ENCODE data around the gene GUCA2A. TPM values are rescaled to one million over a fixed set of nuclear protein-coding genes. Genes with fewer than 3 reads are reported as not detected.
A peak's percentile ranks its signal among the peaks of the same experiment; 100 is the strongest.

GUCA2A gene
- total and polyA plus RNA-seq, 2 experiments from 2014 or later = not detected

DNA sequence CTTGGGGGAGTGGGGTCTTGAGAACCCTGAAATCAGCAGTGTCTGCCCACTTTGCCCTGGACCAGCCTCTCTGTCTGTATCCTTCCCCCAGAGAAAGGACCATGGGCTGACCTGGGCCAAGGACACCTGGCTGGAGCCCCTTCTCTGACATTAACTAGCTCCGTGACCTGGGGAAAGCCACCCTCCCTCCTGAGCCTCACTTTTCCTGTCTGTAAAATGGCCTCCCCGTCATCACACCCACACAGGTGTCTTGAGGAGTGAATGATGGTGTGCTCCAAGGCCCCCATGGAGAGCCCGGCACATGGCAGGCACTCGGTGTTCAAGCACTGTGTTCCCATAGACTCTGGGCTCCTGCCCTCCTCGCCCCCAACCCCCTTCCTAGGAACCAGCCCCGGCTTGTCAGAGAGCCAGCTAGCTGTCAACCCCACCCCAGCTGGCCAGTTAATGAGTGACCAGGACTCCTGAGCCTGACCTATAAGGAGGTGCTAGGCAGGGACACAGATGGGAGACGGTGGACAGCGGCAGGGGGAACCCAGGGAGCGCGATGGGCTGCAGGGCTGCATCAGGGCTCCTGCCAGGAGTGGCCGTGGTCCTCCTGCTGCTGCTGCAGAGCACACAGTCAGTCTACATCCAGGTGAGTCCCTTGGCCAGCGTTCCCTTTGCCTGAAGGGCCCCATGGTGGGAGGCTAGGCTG, 11.5 kb downstream of the GUCA2A start, which contains the start of gene GUCA2B:
GUCA2B (plus strand) TSS at position 504 of the 694 bp plus-strand sequence; CDS start at position 545, 41 bp downstream.
- TF ChIP-seq, protein P1, sequence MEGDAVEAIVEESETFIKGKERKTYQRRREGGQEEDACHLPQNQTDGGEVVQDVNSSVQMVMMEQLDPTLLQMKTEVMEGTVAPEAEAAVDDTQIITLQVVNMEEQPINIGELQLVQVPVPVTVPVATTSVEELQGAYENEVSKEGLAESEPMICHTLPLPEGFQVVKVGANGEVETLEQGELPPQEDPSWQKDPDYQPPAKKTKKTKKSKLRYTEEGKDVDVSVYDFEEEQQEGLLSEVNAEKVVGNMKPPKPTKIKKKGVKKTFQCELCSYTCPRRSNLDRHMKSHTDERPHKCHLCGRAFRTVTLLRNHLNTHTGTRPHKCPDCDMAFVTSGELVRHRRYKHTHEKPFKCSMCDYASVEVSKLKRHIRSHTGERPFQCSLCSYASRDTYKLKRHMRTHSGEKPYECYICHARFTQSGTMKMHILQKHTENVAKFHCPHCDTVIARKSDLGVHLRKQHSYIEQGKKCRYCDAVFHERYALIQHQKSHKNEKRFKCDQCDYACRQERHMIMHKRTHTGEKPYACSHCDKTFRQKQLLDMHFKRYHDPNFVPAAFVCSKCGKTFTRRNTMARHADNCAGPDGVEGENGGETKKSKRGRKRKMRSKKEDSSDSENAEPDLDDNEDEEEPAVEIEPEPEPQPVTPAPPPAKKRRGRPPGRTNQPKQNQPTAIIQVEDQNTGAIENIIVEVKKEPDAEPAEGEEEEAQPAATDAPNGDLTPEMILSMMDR (IDR thresholded peaks at IDR 0.05; ENCODE audit: low read depth, low read length) = no peak
- H3K9me3 ChIP-seq (ENCODE audit: low read depth) = no peaks in the 10 kb centered on the region
- H3K27me3 ChIP-seq = peaks cover 13% of the 10 kb centered on the region
- no peak within 1 kb of the TSS for H3K27ac ChIP-seq
- no peak for DNase-seq (ENCODE audit: low read depth in 1 of 2, low spot score in 1 of 2)
- H3K36me3 ChIP-seq = no peaks in the 10 kb centered on the region
- no peak within 1 kb of the TSS for H3K4me3 ChIP-seq
- H3K4me1 ChIP-seq (ENCODE audit: low read depth) = no peaks in the 10 kb centered on the region

DNA sequence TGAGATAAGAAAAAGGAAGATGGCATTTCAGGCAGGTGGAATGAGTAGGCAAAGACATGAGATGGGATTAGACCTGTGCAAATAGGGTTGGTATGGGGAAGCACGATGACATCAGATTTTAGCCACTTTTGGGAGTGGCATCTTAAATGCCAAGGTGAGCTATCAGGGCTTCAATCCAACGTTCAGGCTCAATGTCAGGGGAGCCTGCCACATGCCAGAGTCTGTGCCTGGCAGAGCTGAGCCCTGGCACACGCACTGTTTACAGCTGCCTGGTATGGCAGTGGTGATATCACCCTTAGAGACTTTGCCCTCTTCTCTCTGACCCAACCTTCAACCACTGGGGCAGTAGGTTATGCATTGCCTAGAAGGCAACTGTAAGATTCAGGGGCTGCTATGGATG, 12.4 kb downstream of the GUCA2A start:
- Histone ChIP-seq H3K4me1 (ENCODE audit: low read depth) (no peaks in the 10 kb centered on the region), H3K9me3 (ENCODE audit: low read depth) (no peaks in the 10 kb centered on the region), H3K36me3 (no peaks in the 10 kb centered on the region), H3K27ac (no peak overlapping the region), H3K27me3 (peaks cover 13% of the 10 kb centered on the region), H3K4me3 (no peak overlapping the region)
- no peak for DNase-seq (ENCODE audit: low read depth in 1 of 2, low spot score in 1 of 2)
- TF ChIP-seq, protein P1 (IDR thresholded peaks at IDR 0.05; ENCODE audit: low read depth, low read length) = no peak

DNA sequence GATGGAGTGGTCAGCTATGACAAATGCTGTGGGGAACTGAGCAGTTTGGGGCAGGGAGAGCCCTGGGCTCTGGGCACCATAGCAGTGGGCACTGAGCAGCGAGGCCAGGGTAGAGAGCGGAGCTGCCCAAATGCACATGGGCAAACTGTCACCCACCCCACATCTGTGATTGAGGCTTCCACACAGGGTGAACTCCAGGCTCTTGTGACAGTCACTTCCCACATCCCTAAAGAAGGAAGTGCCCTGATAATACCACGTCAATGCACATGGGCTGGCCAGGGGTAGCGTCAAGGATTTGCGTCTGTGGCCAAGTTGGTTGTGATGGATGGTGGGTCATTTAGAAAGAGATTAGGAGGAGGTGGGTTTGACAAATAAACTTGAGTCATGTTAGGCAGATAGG, 13.9 kb downstream of the GUCA2A start:
- Histone ChIP-seq H3K27me3 (peaks cover 13% of the 10 kb centered on the region), H3K9me3 (ENCODE audit: low read depth) (no peaks in the 10 kb centered on the region), H3K27ac (no peak overlapping the region), H3K4me1 (ENCODE audit: low read depth) (no peaks in the 10 kb centered on the region), H3K36me3 (no peaks in the 10 kb centered on the region), H3K4me3 (no peak overlapping the region)
- TF ChIP-seq, protein P1 (IDR thresholded peaks at IDR 0.05; ENCODE audit: low read depth, low read length) = no peak
- DNase-seq (ENCODE audit: low read depth in 1 of 2, low spot score in 1 of 2) = no peak

DNA sequence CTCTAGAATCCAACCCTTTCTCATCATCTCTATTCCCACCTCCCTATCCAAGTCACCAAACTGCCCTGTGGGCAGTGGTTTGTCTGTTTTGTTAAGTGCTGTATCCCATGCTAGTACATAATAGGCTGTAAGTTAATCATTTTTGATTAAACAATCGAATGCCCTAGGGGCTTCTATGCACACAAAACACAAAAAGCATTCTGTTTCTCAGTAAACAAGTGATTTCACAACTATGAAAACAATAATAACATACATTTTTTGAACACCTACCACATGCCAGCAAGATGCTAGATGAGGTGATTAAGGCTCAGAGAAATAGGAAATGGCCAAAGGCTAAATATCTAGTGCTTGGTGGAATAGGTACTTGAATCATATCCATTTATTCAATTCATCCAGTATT, 16.4 kb downstream of the GUCA2A start:
- TF ChIP-seq, protein P1 (IDR thresholded peaks at IDR 0.05; ENCODE audit: low read depth, low read length) = no peak
- Histone ChIP-seq H3K4me1 (ENCODE audit: low read depth) (no peaks in the 10 kb centered on the region), H3K27me3 (peaks cover 13% of the 10 kb centered on the region), H3K4me3 (no peak overlapping the region), H3K27ac (no peak overlapping the region), H3K36me3 (no peaks in the 10 kb centered on the region), H3K9me3 (ENCODE audit: low read depth) (no peaks in the 10 kb centered on the region)
- no peak for DNase-seq (ENCODE audit: low read depth in 1 of 2, low spot score in 1 of 2)

DNA sequence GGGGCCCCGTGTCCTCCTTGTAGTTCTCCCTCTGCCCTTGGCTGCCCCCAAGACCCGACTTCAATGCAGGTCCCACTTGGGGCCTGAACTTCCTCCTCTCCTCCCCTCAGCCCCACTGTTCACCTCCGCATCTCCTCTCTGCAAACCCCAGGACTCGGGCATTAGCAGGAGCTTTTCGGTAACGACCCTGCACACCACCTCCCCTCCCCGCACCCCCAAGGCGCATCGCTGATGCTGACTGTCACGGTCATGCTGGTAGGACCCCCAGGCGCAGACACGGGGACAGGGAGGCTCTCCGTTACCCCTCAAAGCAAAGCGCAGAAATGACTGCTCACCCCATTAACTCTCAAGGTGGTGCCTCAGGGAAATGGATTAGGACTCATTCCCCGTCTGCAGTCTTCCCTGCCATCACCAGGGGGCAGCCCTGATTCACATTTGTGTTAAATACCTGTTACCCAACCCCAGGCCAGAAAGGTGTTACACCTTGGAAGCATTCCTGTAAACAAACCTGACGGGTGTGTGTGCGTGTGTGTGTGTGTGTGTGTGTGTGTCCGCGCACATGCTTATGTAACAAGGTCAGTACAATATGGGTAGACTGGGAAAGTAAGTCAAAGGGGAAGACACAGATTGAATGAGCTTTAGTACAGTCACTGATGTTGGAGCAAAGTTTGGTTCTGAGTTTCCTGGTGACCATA, 17.8 kb downstream of the GUCA2A start:
- no peaks in the 10 kb centered on the region for H3K36me3 ChIP-seq
- peak; percentile 66 to 79 for DNase-seq (ENCODE audit: low read depth in 1 of 2, low spot score in 1 of 2)
- TF ChIP-seq, protein P1 (IDR thresholded peaks at IDR 0.05; ENCODE audit: low read depth, low read length) = peak; percentile 90
- H3K4me1 ChIP-seq (ENCODE audit: low read depth) = no peaks in the 10 kb centered on the region
- H3K27me3 ChIP-seq = peaks cover 13% of the 10 kb centered on the region
- H3K4me3 ChIP-seq = no peak overlapping the region
- H3K27ac ChIP-seq = no peak overlapping the region
- H3K9me3 ChIP-seq (ENCODE audit: low read depth) = no peaks in the 10 kb centered on the region
